ENCODE measurements around the gene FOSL1. TPM values are rescaled to one million over a fixed set of nuclear protein-coding genes. Genes with fewer than 3 reads are reported as not detected.

The FOSL1 gene
- total and polyA plus RNA-seq, 2 experiments from 2014 or later = 14.6 to 17.1 TPM

DNA sequence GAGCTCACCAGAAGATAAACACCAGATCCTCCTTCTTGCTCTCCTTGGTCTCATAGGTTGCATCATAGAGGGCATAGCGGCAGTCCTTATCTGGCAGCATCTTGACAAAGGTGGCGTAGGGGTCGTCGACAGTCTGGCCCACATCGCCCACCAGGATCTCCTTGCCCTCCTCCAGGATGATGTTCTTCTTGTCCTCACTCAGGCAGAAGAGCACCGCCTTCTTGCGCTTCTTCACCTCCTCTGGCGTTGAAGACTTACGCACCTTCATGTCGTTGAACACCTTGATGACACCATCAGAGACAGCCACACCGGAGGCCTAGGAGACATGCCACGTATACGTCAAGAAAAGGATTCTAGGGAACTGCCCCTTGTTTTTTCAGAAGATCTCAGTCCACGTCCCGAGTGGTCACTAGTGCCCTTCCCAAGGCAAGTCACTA lies 44.2 kb downstream of the FOSL1 start (continued):
- TF ChIP-seq, protein P1, sequence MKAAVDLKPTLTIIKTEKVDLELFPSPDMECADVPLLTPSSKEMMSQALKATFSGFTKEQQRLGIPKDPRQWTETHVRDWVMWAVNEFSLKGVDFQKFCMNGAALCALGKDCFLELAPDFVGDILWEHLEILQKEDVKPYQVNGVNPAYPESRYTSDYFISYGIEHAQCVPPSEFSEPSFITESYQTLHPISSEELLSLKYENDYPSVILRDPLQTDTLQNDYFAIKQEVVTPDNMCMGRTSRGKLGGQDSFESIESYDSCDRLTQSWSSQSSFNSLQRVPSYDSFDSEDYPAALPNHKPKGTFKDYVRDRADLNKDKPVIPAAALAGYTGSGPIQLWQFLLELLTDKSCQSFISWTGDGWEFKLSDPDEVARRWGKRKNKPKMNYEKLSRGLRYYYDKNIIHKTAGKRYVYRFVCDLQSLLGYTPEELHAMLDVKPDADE (IDR thresholded peaks at IDR 0.05) = no peak
- TF ChIP-seq EZH2phosphoT487 (IDR thresholded peaks at IDR 0.05; ENCODE audit: unreplicated experiment) (no peak), CREB1 (CRISPR knock-in tag; IDR thresholded peaks at IDR 0.05; ENCODE audit: low read depth) (no peak)
- TF ChIP-seq, protein P2, sequence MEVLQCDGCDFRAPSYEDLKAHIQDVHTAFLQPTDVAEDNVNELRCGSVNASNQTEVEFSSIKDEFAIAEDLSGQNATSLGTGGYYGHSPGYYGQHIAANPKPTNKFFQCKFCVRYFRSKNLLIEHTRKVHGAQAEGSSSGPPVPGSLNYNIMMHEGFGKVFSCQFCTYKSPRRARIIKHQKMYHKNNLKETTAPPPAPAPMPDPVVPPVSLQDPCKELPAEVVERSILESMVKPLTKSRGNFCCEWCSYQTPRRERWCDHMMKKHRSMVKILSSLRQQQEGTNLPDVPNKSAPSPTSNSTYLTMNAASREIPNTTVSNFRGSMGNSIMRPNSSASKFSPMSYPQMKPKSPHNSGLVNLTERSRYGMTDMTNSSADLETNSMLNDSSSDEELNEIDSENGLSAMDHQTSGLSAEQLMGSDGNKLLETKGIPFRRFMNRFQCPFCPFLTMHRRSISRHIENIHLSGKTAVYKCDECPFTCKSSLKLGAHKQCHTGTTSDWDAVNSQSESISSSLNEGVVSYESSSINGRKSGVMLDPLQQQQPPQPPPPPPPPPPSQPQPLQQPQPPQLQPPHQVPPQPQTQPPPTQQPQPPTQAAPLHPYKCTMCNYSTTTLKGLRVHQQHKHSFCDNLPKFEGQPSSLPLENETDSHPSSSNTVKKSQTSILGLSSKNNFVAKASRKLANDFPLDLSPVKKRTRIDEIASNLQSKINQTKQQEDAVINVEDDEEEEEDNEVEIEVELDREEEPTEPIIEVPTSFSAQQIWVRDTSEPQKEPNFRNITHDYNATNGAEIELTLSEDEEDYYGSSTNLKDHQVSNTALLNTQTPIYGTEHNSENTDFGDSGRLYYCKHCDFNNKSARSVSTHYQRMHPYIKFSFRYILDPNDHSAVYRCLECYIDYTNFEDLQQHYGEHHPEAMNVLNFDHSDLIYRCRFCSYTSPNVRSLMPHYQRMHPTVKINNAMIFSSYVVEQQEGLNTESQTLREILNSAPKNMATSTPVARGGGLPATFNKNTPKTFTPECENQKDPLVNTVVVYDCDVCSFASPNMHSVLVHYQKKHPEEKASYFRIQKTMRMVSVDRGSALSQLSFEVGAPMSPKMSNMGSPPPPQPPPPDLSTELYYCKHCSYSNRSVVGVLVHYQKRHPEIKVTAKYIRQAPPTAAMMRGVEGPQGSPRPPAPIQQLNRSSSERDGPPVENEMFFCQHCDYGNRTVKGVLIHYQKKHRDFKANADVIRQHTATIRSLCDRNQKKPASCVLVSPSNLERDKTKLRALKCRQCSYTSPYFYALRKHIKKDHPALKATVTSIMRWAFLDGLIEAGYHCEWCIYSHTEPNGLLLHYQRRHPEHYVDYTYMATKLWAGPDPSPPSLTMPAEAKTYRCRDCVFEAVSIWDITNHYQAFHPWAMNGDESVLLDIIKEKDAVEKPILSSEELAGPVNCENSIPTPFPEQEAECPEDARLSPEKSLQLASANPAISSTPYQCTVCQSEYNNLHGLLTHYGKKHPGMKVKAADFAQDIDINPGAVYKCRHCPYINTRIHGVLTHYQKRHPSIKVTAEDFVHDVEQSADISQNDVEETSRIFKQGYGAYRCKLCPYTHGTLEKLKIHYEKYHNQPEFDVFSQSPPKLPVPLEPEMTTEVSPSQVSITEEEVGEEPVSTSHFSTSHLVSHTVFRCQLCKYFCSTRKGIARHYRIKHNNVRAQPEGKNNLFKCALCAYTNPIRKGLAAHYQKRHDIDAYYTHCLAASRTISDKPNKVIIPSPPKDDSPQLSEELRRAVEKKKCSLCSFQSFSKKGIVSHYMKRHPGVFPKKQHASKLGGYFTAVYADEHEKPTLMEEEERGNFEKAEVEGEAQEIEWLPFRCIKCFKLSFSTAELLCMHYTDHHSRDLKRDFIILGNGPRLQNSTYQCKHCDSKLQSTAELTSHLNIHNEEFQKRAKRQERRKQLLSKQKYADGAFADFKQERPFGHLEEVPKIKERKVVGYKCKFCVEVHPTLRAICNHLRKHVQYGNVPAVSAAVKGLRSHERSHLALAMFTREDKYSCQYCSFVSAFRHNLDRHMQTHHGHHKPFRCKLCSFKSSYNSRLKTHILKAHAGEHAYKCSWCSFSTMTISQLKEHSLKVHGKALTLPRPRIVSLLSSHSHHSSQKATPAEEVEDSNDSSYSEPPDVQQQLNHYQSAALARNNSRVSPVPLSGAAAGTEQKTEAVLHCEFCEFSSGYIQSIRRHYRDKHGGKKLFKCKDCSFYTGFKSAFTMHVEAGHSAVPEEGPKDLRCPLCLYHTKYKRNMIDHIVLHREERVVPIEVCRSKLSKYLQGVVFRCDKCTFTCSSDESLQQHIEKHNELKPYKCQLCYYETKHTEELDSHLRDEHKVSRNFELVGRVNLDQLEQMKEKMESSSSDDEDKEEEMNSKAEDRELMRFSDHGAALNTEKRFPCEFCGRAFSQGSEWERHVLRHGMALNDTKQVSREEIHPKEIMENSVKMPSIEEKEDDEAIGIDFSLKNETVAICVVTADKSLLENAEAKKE (CRISPR knock-in tag; IDR thresholded peaks at IDR 0.05) = no peak

DNA sequence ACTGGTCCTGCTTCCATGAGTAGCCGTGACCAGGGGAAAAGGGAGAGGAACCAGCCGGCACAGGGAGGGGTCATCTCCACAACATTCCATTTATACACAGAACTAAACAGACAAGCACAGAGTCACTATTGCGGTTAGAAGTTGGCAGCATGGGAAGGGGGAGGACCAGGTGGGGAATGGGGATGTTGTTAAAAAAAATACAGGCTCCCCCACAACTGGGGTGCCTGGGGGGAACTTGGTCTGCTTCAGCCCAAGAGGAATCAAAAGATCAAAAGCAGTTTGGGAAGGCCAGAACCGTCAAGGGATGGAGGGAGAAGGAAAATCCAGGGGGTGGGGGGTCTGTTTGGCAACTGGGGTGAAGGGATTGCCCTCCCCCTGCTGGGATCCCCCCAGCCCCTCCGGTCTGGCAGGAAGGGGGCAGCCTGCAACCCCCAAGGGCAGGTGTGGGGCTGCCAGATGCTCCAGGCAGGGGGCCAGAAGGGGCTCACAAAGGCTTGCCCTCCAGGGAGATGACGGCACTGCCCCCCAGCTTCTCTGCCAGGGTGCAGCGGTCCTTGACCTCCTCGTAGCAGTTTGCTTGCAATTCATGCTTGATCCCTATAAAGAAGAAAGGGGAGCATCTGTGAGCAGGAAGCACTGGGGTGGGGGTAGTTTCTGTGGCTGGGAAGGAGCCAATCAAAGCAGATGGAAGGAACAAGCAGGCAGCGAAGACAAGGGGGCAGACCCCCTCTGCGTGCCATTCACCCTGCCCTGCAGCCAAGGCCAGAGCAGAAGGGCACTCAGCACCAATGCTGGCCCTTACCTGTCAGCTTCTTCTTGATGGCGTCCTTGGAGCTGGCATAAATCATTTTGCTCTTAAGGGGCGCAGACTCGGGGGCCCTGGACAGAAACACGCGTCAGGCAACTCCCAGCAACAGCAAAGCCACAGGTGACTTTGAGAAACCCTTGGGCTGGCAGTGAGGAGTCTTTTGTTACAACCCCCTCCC lies 45.0 kb downstream of the FOSL1 start:
- H3K27ac ChIP-seq (ENCODE audit: low read depth) = 0 out of 2 replicates have a peak overlapping the region, but pooled peaks have one; percentile 74
- peaks cover 33% of the 10 kb centered on the region for H4K20me1 ChIP-seq (replicated peaks; ENCODE audit: insufficient read depth)
- ATAC-seq (no peak), DNase-seq (ENCODE audit: low spot score) (no peak)
- H3K36me3 ChIP-seq (ENCODE audit: insufficient read depth) = peaks cover 28% of the 10 kb centered on the region
- peaks cover 63% of the 10 kb centered on the region for H3F3A ChIP-seq (replicated peaks; ENCODE audit: low read depth)
- H3K4me1 Mint-ChIP-seq = peaks cover 25% of the 10 kb centered on the region
- peak overlapping the region; percentile 90 for H3K4me3 Mint-ChIP-seq
- H3K36me3 Mint-ChIP-seq (ENCODE audit: low read depth) = peaks cover 64% of the 10 kb centered on the region
- H3K27me3 Mint-ChIP-seq (ENCODE audit: insufficient read depth, low read depth, poor library complexity) = peaks cover 60% of the 10 kb centered on the region
- H3K4me3 ChIP-seq = no peak overlapping the region; the same call in 1 of the 2 replicates
- H3K9me3 Mint-ChIP-seq = peaks cover 16% of the 10 kb centered on the region
- H3K79me2 ChIP-seq (replicated peaks; ENCODE audit: insufficient read depth) = peaks cover 39% of the 10 kb centered on the region
- H3K27ac Mint-ChIP-seq = no peak overlapping the region; the same call in 1 of the 2 replicates
- H3K9me2 ChIP-seq (ENCODE audit: insufficient read depth) = no peaks in the 10 kb centered on the region
- H3K4me2 ChIP-seq = no peak overlapping the region
- H3K4me1 ChIP-seq (ENCODE audit: insufficient read depth) = peaks cover 3% of the 10 kb centered on the region; the same call in 1 of the 2 replicates
- no peak overlapping the region for H2AFZ ChIP-seq
- no peaks in the 10 kb centered on the region for H3K27me3 ChIP-seq (ENCODE audit: insufficient read depth)
- no peak for TF ChIP-seq EZH2phosphoT487 (IDR thresholded peaks at IDR 0.05; ENCODE audit: unreplicated experiment)
- TF ChIP-seq ZNF114 (CRISPR knock-in tag; IDR thresholded peaks at IDR 0.05) = no peak
- TF ChIP-seq, protein P2 (CRISPR knock-in tag; IDR thresholded peaks at IDR 0.05) = no peak

Measured in GM23338 (cell line).